NCI-H1092 treated with DMSO at 0.1 percent for 48 hours (cell line): ENCODE data around the gene C1orf159.

Experiments used
- DNase-seq: peaks from one replicate; lab custom pipeline; 2025; lab: John Stamatoyannopoulos, UW

C1orf159 gene

GRCh38 chr1:1053682-1054081, 62.2 kb downstream of the C1orf159 start:
- no peak for DNase-seq

DNA sequence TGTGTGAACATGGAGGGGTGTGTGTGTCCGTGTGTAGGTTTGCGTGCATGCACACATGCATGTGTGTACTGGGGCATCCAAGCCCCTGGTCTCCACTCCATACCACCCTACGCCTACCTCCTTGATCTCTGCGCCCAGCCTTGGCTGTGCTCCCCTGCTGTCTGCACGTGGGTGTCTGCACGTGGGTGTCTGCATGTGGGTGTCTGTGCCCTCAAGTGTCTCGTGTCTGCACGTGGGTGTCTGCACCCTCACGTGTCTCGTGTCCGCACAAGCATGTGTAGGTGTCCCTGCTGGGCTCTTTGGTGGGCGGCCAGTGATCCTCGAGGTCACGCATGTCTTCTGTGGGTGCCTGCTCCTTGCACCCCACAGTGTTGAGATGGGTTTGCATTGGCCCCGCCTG, 62.9 kb downstream of the C1orf159 start:
- DNase-seq: no peak

GRCh38 chr1:1052003-1052840, 63.7 kb downstream of the C1orf159 start:
- no peak for DNase-seq

GRCh38 chr1:1051127-1051810, 64.6 kb downstream of the C1orf159 start:
- DNase-seq: no peak

DNA sequence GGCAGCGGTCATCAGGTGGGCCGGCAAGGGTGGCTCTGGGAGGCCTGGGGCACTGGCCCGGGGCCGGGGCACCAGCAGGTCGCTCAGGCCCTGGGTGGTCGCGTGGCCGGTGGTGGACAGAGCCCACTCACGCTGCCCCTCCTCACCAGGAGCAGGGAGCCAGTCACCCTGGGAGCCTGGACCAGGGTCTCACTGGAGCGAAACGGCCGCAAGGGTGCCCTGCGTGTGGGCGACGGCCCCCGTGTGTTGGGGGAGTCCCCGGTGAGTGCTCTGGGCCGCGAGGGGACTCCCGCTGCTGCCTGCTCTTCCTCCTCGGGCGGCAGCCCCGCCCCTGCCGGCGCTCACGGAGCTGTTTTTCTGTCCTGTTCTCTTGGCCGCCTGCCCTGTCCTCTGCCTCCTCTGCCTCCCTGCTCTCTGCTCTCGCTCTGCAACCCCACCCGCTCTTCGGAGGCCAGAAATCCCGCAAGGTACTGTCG, 65.3 kb downstream of the C1orf159 start:
- DNase-seq: no peak

- DNase-seq: no peak
Measured at GRCh38 chr1:1049318-1050165, 66.3 kb downstream of the C1orf159 start.

- DNase-seq: no peak
Measured at GRCh38 chr1:1048765-1049164, 67.1 kb downstream of the C1orf159 start.

- DNase-seq: no peak
Measured at GRCh38 chr1:1047963-1048362, 67.9 kb downstream of the C1orf159 start.

- no peak for DNase-seq
Measured at GRCh38 chr1:1047407-1047806, 68.5 kb downstream of the C1orf159 start.

DNA sequence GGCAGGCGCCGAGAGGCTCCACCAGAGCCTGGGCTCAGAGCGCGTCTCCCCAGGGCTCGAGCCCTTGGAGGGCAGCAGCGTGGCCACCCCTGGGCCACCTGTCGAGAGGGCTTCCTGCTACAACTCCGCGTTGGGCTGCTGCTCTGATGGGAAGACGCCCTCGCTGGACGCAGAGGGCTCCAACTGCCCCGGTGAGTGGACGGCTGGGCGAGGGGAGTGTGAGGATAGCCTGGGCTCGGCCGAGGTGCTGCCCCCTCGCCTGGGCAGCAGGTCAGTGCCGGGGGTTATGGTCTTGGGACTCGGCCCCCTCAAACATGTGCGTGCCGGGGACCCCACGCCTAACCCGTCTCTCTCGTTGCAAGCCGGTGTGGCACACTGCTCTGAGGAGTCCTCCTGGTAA, 69.1 kb downstream of the C1orf159 start:
- no peak for DNase-seq

DNA sequence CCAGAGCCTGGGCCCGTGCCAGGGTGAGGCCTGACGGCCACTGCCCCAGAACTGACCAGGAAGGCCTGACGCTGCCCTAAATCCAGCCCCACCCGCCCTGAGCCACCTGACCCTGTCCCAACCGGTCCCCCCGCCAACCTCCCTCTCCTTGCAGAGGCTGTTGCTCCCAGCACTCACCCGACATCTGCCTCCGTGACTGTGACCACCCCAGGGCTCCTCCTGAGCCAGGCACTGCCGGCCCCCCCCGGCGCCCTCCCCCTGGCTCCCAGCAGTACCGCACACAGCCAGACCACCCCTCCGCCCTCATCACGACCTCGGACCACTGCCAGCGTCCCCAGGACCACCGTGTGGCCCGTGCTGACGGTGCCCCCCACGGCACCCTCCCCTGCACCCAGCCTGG, 69.6 kb downstream of the C1orf159 start:
- DNase-seq: no peak

DNA sequence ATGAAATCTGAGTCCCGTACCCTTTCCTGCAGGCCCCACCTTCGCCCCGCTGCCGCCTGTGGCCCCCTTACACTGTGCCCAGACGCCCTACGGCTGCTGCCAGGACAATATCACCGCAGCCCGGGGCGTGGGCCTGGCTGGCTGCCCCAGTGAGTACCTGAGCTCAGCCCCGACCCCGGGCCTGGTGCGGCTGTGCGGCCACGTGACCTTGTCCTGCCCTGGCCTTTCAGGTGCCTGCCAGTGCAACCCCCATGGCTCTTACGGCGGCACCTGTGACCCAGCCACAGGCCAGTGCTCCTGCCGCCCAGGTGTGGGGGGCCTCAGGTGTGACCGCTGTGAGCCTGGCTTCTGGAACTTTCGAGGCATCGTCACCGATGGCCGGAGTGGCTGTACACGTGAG, 70.8 kb downstream of the C1orf159 start:
- DNase-seq: no peak

GRCh38 chr1:1044455-1045078, 71.3 kb downstream of the C1orf159 start:
- DNase-seq: no peak

- DNase-seq: no peak
Measured at GRCh38 chr1:1043921-1044320, 72.0 kb downstream of the C1orf159 start.

- no peak for DNase-seq
Measured at GRCh38 chr1:1043411-1043810, 72.5 kb downstream of the C1orf159 start.

GRCh38 chr1:1042835-1043234, 73.1 kb downstream of the C1orf159 start:
- DNase-seq: no peak

DNA sequence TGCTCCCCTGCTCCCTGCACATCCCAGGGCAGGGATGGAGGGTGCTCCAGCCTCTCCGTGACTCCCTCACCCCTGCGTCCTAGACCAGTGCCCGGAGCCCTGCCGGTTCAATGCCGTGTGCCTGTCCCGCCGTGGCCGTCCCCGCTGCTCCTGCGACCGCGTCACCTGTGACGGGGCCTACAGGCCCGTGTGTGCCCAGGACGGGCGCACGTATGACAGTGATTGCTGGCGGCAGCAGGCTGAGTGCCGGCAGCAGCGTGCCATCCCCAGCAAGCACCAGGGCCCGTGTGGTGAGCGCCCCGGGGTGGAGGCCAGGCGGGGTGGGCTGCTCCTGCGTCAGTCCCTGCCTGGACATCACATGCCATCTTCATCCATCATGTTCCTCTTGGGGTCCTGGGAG, 74.0 kb downstream of the C1orf159 start:
- no peak for DNase-seq

DNA sequence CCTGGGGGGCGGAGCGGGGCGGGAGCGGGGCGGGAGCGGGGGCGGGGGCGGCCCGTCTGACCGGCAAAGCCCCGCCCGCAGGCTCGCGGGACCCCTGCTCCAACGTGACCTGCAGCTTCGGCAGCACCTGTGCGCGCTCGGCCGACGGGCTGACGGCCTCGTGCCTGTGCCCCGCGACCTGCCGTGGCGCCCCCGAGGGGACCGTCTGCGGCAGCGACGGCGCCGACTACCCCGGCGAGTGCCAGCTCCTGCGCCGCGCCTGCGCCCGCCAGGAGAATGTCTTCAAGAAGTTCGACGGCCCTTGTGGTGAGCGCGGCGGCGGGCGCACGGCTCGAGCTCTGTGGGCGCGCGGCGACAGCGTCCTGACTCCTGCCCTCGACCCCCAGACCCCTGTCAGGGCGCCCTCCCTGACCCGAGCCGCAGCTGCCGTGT, 74.8 kb downstream of the C1orf159 start:
- no peak for DNase-seq

DNA sequence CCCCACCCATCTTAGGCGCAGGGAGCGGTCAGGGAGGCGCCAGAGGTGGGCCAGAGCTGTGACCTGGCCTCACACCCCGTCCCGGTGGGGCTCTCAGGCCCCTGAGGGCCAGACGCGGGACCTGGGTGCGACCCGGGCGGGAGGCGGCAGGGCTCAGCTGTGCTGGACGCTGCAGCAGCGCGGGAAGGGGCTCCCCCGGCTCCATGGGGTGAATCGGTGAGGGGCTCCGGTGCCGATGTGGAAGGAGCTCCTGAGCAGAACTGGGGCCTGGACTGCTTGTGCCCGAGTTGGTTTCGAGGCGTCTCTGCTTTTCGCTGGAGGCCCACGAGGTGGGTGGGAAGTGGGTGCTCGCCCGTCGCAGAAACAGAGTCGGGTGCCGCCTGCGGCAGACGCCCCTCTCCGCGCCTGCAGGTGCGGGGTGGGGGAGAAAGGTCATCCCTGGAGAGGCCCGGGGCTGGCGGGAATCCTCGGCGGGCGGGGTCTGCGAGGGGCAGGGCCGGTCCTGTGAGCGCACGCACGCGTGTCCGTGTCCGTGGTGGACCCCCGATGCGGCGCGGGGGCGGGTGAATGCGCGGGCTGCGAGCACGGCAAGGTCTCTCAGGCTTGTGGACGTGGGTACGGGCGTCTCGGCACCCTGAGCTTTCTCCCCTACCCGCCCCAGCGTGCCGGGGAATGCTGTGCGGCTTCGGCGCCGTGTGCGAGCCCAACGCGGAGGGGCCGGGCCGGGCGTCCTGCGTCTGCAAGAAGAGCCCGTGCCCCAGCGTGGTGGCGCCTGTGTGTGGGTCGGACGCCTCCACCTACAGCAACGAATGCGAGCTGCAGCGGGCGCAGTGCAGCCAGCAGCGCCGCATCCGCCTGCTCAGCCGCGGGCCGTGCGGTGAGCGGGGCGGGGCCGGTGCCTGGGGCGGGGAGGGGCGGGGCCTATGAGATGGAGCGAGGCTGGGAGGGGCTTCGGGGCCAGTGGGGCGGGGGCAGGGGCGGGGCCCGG, 75.6 kb downstream of the C1orf159 start:
- no peak for DNase-seq

GRCh38 chr1:1039145-1039910, 76.6 kb downstream of the C1orf159 start:
- no peak for DNase-seq
